Astrocyte of the hippocampus (primary cell): ENCODE measurements around the gene ATXN1.
"Not testable (repeated sequence)": the region's sequence is repeated elsewhere in the genome, so short reads cannot be mapped to it uniquely, and the experiment has no call there.

Experiments used
- DNase-seq: peaks from one replicate; pipeline ENCODE4 v3.0.0; 2011; ENCODE audit warnings: low read depth, low spot score

The ATXN1 gene

DNA sequence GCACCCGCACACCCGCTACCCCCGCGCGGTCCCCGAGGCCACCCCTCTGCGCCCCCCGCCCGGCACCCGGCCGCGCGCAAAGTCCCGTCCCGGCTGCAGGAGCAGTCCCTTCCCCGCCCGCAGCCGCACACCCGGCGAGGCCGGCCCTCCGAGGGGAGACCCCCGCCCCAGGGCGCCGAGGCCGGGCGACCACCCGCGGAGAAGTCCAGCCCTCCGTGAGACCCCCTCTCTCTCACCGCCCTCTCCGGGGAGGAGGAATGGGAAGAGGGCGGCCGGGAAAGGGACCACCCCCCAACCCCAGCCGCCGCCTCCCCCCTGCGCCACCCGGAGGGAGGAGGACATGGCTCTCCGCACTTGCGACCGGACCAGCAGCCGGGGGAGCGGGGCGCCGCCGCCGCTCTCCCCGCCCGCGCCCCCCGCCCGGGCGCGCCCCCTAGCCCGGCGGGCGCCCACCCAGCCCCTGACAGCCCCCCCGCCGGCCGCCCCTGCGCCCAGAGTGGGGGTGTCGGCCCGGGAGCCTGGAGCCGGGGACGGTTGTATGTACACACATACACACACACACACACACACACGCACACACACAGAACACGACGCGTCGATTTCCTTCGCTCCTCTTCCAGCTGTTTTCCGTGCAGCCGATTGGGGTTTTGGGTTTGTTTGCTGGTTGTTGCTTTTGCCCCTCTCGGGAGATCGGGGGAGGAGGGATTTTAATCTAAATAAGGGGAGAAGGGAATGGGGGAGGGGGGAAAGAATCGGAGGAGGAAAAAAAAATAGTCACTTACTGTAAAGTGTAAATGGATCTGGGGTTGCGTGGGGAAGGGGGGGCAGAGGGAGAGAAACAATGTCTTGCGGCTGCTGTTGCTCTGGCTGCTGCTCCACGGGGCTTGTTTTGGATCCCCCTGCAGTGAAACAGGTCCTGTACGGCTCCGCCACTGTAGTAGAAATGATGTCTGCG lies at the start of gene ATXN1:
TSS of gene ATXN1 (minus strand) at position 945 of the 955 bp plus-strand sequence.
- peak; percentile 64 for DNase-seq

- DNase-seq: no peak
These were observed 49.2 kb upstream of the ATXN1 start for GRCh38 chr6:16810411-16810810.

- no peak for DNase-seq
These were observed 48.6 kb upstream of the ATXN1 start for GRCh38 chr6:16809753-16810358.

DNA sequence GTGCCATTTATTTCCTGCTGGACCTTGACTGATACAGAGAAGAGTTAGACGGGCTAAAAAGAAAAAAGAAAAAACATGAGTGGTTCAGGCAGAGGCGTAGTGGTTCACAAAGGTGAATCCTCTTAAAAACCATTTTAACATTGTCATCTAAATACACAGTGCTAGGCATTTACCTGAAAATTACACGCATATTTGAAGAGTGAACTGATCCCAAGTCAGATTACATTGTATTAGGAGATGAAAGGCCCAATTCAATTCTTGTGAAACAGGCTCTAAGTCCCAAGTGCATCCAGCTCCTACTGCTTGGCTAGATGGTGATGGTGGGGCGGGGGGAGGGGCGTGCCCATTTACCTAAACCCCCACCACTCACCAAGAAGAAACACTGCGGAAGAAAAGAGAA lies 46.7 kb upstream of the ATXN1 start:
- no peak for DNase-seq

DNA sequence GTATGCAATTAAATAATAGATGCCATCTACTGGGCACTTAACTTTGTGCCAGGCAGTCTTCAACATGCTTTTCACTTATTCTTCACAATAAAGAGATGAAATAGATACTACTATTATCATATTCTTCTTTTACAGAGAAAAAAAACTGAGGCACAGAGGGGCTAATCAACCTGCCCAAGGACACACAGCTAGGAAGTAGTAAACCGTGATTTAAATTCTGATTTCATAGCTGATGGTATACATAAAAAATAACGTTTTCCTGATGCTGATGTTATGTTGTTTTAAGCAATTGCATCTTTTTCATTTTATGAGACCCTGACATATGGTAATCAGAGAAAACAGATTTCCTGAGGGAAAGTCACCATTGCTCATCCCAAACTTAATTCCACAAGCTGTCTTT lies 45.1 kb upstream of the ATXN1 start:
- no peak for DNase-seq

- no peak for DNase-seq
These were observed 44.1 kb upstream of the ATXN1 start for GRCh38 chr6:16805243-16805950.

DNA sequence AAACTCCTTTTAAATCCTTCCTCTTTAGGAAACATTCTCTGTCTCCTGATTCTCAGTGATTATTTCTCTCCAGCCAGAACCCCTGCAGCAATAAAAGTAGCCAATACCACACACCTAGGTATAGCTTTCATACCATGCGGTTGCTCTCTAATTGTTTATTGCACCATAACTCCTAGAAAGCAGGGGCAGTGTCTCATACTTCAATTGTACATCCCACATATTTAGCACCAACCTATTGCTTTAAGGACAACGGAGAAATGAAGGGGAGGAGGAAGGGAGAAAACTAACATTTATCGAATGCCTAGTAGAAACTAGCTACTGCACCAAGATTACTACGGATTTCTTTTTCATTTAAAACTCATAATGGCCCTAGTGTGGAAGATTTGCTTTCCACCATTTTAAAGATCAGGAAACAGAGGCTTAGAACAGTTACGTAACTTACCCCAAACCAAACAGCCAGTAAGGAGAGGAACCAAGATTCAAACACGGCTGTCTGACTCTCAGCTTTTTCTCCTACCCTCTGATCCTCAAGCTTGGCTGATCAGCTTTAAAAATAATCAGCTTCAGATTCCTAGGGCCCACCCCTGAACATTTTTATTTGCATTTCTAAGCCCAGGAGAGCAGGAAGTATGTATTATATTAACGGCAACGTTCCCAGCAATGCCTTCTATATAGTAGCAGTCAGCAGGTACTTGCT lies 43.4 kb upstream of the ATXN1 start:
- no peak for DNase-seq

DNA sequence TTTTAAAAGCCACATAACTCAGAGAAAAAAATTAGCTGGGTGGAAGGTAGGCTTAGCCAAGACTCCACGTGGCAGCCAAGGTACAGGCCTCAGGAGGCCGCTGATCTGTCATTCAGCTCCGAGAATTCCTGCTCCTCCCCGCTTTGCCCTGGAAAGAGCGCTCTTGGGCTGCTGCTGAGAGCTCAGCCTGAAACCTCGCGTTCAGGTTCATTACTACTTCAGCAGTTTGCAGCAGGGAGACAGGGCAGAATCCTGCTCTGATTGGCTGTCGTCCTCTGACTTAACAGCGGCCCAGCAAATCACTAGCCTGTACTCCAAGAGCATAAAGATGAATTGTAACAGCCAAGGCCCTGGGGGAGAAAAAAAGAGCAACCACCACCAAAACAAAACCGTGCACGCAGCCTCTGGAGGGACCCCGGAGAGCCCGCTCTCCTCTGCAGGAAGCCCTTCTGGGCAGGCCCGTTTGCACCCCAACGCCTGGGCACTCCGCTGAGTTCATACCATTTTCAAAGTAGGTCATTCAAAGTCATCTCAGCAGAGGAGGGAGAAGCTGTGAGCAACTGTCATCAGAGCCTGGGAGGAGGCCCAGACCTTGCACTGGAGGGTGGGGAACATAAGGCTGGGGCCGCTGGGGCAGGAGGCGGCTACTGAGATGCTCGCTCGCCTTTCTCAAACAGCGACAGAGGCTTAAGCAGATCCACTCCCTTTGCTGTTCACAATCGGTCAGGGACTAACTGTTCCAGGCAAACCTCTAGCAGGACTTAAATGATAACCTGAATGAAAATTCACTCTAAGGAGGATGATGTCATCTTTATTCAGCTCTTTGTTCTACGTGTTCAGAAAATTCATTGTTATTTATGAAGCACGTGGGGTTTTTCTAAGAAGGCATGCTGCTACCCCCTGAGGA lies 42.3 kb upstream of the ATXN1 start:
- peak; percentile 94 for DNase-seq

DNA sequence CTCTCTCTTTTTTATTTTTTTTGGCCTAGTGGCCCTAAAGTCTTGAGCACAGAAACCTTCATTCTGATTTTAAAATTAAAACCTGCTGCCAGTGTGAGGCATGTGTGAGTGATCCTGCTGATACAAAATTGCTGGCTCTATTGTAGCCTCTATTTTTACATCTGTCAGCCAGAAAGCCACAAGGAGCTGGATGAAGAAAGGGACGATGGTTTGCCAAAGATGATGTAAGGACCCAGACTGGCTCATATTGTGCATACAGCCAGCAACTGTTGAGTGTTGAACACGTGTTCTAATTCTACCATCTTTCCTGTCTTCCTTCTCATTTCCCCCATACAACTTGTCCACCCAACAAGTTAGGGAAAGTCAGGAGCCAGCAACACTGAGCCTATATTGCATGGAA lies 40.8 kb upstream of the ATXN1 start:
- peak; percentile 83 for DNase-seq

GRCh38 chr6:16800942-16801341 lies 39.7 kb upstream of the ATXN1 start:
- no peak for DNase-seq

DNA sequence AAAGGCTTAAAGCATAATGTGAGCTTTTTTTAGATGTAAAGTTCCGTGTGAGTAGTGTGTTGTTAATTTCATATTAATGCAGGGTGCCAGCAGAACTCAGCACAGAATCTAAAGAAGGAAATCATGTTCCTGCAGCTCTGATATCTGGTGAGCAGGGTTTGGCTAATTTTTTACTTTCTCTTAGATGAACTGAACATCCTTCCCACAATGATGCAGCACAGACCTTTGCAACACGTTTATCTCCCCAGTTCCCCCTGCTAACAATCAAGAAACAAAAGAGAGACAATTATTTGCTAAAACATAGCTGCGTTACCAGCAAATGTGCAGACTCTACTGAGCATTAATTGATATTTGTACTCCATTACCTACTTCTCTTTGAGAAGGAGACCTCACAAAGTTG lies 39.1 kb upstream of the ATXN1 start:
- no peak for DNase-seq

- no peak for DNase-seq
These were observed 38.3 kb upstream of the ATXN1 start for GRCh38 chr6:16799279-16800193.

DNA sequence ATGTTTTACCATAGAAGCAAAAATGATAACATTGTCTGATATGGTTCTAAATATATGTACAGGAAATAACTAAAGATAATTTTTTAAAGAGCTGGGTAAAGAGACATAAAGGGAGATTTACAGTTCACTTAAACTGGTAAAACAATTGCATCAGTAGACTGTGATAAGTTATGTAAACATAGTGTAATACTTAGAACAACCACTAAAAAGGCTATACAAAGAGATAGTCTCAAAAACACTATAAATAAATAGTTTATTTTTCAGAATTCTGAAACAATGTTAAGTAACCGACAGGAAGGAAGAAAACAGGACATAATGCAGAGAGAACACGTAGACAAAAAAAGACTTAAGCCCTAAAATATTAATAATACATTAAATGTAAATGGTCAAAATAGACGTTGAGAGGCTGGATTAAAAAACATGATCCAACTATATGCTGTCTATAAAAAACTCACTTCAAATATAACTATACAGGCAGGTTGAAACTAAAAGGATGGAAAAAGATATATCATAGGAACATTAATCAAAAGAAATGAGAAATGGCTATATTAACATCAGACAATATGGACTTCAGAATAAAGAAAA lies 32.7 kb upstream of the ATXN1 start:
- no peak for DNase-seq

- DNase-seq: no peak
These were observed 28.2 kb upstream of the ATXN1 start for GRCh38 chr6:16789329-16790038.

- no peak for DNase-seq
These were observed 25.9 kb upstream of the ATXN1 start for GRCh38 chr6:16787128-16787682.

DNA sequence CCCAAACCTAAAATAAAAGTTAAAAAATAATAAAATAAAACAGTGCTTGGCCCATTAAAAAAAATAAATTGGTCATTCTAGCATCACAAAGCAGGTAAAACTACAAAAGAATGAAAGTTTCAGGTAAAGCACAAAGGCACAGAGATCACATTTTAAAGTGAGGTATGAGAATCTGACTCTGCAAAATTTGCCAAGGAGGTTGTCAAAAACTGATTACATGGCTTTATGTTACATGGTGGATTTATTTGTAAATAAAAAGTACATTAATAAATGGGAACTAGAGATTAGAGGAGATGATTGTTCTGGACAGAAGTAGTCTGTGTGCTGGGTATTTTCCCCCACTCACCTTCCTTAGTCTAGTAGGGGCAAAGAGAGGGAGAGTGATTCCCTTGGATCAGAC lies 24.2 kb upstream of the ATXN1 start:
- no peak for DNase-seq

- not testable (repeated sequence) for DNase-seq
These were observed 23.7 kb upstream of the ATXN1 start for GRCh38 chr6:16784957-16785356.

DNA sequence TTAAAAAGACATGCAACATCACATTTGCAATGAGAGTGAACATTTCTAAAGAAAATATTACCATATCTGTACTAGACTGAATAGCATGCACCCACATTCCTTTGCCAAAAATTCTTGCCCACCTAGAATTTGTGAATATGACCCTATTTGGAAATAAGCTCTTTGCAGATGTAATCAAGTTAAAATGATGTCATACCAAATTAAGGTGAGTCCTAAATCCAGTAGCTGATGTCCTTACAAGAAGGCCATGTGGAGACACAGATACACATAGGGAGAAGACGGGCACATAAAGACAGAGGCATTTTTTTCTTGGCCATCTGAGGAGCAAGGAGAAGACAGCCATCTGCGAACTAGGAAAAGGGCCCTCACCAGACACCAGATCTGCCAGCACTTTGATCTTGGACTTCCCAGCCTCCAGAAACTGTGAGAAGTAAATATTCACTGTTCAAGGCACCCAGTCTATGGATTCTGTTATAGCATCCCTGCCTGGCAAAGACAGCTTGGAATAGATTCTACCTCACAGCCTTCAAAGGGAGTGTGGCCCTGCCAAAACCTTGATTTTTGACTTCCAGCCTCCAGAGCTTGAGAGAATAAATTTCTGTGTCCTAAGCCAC lies 22.8 kb upstream of the ATXN1 start:
- no peak for DNase-seq
